Sigmoid colon (tissue), 3 donors: ENCODE measurements around the gene ST8SIA3.

ENCODE experiments used
- POLR2A ChIP-seq, 2 donors: fragments of 450-650 bp; IDR thresholded peaks; one replicate each; pipeline ENCODE4 v1.6.1; 2016; ENCODE audit warnings: antibody characterized with exemption in 2 of 2, mild to moderate bottlenecking in 2 of 2, moderate library complexity in 2 of 2
- TF ChIP-seq, protein P1 (sequence below), 4 experiments: fragments of 450-650 bp in 3 of 4; fragments of 200-600 bp in 1 of 4; IDR thresholded peaks; one replicate each; pipeline ENCODE4 v1.5.1; 2016 to 2019; ENCODE audit warnings: antibody characterized with exemption in 4 of 4, mild to moderate bottlenecking in 3 of 4, moderate library complexity in 2 of 4

DNA sequence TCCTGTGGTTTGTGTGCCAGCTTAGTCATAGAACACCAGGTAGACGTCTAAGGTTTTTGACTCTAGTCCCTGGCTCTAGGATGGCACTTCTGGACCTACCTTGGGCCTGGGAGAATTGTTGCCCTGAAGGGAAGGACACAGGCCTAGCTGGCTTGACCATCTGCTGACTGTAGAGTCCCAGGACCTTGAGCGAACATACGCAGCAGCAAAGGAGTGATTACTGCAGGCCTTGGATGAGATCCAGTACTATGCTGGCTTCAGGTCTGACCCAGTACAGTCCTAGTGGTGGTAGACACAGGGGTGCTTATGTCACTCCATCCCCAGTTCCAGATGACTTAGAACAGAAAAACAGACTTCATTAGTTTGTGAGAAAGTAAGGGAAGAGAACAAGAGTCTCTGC, 37.7 kb downstream of the ST8SIA3 start:
- TF ChIP-seq, protein P1, sequence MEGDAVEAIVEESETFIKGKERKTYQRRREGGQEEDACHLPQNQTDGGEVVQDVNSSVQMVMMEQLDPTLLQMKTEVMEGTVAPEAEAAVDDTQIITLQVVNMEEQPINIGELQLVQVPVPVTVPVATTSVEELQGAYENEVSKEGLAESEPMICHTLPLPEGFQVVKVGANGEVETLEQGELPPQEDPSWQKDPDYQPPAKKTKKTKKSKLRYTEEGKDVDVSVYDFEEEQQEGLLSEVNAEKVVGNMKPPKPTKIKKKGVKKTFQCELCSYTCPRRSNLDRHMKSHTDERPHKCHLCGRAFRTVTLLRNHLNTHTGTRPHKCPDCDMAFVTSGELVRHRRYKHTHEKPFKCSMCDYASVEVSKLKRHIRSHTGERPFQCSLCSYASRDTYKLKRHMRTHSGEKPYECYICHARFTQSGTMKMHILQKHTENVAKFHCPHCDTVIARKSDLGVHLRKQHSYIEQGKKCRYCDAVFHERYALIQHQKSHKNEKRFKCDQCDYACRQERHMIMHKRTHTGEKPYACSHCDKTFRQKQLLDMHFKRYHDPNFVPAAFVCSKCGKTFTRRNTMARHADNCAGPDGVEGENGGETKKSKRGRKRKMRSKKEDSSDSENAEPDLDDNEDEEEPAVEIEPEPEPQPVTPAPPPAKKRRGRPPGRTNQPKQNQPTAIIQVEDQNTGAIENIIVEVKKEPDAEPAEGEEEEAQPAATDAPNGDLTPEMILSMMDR (IDR thresholded peaks at IDR 0.05), result no peak
- no peak for TF ChIP-seq POLR2A (IDR thresholded peaks at IDR 0.05)
